SU-DHL-6 (cell line): ENCODE results near the gene IST1.
A peak's percentile ranks its signal among the peaks of the same experiment; 100 is the strongest.

Source experiments
- H2AFZ ChIP-seq: fragments of 200-600 bp; sonication (generic); 2 replicates; pipeline ENCODE4 v1.6.1; 2014; ENCODE audit warnings: low read depth, mild to moderate bottlenecking, moderate library complexity, mixed read lengths, antibody characterized with exemption, low read length; ENCODE audit not compliant: severe bottlenecking
- H3F3A ChIP-seq: fragments of 200-600 bp; shearing (Covaris generic); 2 replicates; pipeline ENCODE4 v1.6.0; 2016; ENCODE audit warnings: antibody characterized with exemption, mild to moderate bottlenecking; ENCODE audit not compliant: insufficient read depth
- H3K27ac ChIP-seq: fragments of 200-600 bp; sonication (generic); 2 replicates; pipeline ENCODE4 v1.5.1; 2016; ENCODE audit warnings: low read depth, mild to moderate bottlenecking, low read length, moderate library complexity, mixed read lengths
- H3K27me3 ChIP-seq: fragments of 200-600 bp; sonication (generic), shearing (Covaris generic); 2 replicates; pipeline ENCODE4 v1.6.0; 2014; ENCODE audit warnings: mild to moderate bottlenecking, low read length
- H3K36me3 ChIP-seq: fragments of 200-600 bp; sonication (generic); 2 replicates; pipeline ENCODE4 v1.6.1; 2014; ENCODE audit warnings: mild to moderate bottlenecking, low read length, mixed read lengths
- H3K4me2 ChIP-seq: fragments of 300-600, 200-600 bp; shearing (Covaris generic), sonication (generic); 2 replicates; pipeline ENCODE4 v1.6.0; 2014; ENCODE audit warnings: low read length, low read depth, mild to moderate bottlenecking; ENCODE audit not compliant: poor library complexity, severe bottlenecking
- H3K4me3 ChIP-seq: fragments of 200-600 bp; sonication (generic); 2 replicates; pipeline ENCODE4 v1.5.1; 2014; ENCODE audit warnings: antibody characterized with exemption, low read length, mild to moderate bottlenecking, mixed read lengths; ENCODE audit not compliant: insufficient read depth, poor library complexity, severe bottlenecking
- H3K79me2 ChIP-seq: fragments of 200-600 bp; sonication (generic); 2 replicates; pipeline ENCODE4 v1.6.1; 2014; ENCODE audit warnings: mild to moderate bottlenecking, low read length, moderate library complexity; ENCODE audit not compliant: insufficient read depth
- H3K9ac ChIP-seq: fragments of 200-600 bp; sonication (generic); 2 replicates; pipeline ENCODE4 v1.7.0; 2014; ENCODE audit warnings: mild to moderate bottlenecking, low read length
- H3K9me2 ChIP-seq: fragments of 200-600 bp; sonication (generic); replicated peaks from 2 replicates; pipeline ENCODE4 v1.6.1; 2014; ENCODE audit warnings: low read length; ENCODE audit not compliant: insufficient read depth
- H3K9me3 ChIP-seq: fragments of 200-600 bp; sonication (generic); 2 replicates; pipeline ENCODE4 v1.6.1; 2014; ENCODE audit warnings: low read length, mixed read lengths; ENCODE audit not compliant: insufficient read depth
- H4K20me1 ChIP-seq: fragments of 200-600 bp; sonication (generic); 2 replicates; pipeline ENCODE4 v1.6.1; 2014; ENCODE audit warnings: low read depth, mild to moderate bottlenecking, antibody characterized with exemption, low read length, moderate library complexity, mixed read lengths
- EZH2phosphoT487 ChIP-seq: fragments of 200-600 bp; sonication (generic), shearing (Covaris generic); conservative IDR thresholded peaks from 2 replicates; pipeline ENCODE4 v1.6.1; 2018; ENCODE audit warnings: mild to moderate bottlenecking, antibody characterized with exemption, low read length, moderate library complexity, mixed read lengths
- TF ChIP-seq, protein P1 (sequence below): fragments of 200-600 bp; sonication (generic); IDR thresholded peaks from one replicate; pipeline ENCODE4 v1.5.1; 2017; ENCODE audit warnings: antibody characterized with exemption, mild to moderate bottlenecking, low read length, moderate library complexity; ENCODE audit not compliant: insufficient read depth, poor library complexity, severe bottlenecking

IST1 gene

DNA sequence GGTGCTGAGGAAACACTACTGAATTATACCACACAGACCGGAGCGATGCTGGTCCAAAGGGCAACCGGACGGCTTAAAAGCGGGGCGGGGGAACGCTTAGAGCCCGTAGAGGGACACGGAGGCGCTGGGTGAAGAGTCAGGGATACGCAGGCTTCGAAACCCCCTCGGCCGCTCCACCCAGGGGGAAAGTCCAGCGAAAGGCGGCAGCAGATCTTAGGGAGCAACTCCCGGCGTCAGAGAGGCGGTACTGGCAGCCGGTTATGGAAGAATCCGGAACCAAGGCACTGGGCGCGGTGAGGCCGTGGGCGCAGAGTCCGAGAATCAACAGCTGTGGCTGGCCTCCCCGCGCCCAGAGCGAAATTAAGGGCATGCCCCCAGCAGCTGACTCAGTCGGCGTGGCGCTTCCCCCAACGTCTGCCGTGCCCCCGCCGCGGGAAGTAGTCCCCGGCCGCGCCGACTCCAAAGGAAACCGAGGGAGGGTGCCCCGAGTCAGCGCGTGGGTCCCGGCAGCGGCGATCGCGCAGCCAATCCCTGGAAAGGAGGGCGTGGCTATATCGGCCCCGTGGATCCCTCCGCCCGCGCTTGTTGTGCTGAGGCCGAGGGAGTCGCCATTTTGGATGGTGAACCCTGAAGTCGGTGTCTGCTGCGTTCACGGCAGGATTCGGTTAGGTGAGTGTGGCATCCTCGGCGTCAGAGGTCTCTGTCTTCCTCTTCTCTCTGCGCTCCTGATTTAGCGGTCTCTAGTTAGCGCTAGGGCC, at the start of gene IST1:
IST1 (plus strand) TSS at position 611 of the 758 bp plus-strand sequence. CDS start 20,110 bp downstream, outside the sequence.
- 0 out of 2 replicates have a peak, but pooled peaks cover 2% of the 10 kb centered on the region for H3K36me3 ChIP-seq
- TF ChIP-seq EZH2phosphoT487, result no peak
- TF ChIP-seq, protein P1, sequence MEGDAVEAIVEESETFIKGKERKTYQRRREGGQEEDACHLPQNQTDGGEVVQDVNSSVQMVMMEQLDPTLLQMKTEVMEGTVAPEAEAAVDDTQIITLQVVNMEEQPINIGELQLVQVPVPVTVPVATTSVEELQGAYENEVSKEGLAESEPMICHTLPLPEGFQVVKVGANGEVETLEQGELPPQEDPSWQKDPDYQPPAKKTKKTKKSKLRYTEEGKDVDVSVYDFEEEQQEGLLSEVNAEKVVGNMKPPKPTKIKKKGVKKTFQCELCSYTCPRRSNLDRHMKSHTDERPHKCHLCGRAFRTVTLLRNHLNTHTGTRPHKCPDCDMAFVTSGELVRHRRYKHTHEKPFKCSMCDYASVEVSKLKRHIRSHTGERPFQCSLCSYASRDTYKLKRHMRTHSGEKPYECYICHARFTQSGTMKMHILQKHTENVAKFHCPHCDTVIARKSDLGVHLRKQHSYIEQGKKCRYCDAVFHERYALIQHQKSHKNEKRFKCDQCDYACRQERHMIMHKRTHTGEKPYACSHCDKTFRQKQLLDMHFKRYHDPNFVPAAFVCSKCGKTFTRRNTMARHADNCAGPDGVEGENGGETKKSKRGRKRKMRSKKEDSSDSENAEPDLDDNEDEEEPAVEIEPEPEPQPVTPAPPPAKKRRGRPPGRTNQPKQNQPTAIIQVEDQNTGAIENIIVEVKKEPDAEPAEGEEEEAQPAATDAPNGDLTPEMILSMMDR, result no peak

DNA sequence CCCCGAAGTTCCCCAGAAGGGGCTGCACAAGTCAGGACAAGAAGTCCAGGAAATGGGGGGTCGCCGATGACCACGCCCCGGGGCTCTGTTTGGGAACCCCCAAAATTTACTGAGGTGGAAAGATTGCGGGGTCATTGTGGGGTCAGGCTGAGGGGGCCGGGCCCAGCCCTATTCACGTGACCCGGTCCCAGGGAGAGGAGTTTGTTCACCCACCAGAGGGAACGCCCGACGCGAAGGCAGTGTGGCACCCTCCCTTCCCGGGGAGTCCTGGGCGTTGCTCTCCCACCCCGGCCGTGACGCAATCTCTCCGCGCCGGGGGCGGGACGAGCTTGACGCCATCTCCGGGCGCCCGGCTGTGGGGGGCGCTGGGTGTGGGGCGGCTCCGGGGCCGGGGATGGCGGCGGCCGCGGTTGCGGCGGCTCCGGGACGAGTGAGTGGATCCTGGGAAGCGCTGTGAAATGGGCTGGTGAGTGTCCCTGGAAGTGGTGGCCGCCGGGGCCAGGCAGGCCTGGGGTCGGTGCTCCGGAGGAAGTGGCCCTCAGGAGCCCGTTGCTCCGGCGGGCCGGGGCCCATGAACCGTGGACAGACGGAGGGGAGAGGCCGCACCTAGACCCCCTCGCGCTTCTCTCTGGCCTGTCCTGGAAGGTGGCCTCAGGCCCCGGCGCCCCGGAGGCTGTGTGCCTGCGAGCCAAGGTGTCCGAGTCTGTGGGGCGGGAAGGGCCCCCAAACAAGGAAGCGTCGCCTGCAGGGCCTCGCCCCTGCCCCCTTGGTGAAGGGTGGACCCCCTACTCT, 49.5 kb upstream of the IST1 start, which contains the start of gene ATXN1L:
ATXN1L (plus strand) TSS at position 338 of the 792 bp plus-strand sequence. CDS start 3,765 bp downstream, outside the sequence.
- Histone ChIP-seq H3K9me3 (no peaks in the 10 kb centered on the region), H2AFZ (peak within 1 kb of the TSS; percentile 88)
- TF ChIP-seq, protein P1, result no peak
- TF ChIP-seq EZH2phosphoT487, result no peak

More for the DNA sequence above, at the start of gene IST1:
- H2AFZ ChIP-seq, result peak within 1 kb of the TSS; percentile 83
- H3K27ac ChIP-seq, result peak within 1 kb of the TSS; percentile 69
- peaks cover 48% of the 10 kb centered on the region for H3K79me2 ChIP-seq
- peak within 1 kb of the TSS; percentile 68 for H3K4me3 ChIP-seq
- no peaks in the 10 kb centered on the region for H3K27me3 ChIP-seq
- H3K4me2 ChIP-seq, result peak within 1 kb of the TSS; percentile 100
- peak within 1 kb of the TSS; percentile 91 for H3K9ac ChIP-seq
- H3K9me2 ChIP-seq, result no peaks in the 10 kb centered on the region
- peaks cover 26% of the 10 kb centered on the region for H3F3A ChIP-seq
- no peaks in the 10 kb centered on the region for H3K9me3 ChIP-seq
- peaks cover 19% of the 10 kb centered on the region; the same call in 1 of the 2 replicates for H4K20me1 ChIP-seq

DNA sequence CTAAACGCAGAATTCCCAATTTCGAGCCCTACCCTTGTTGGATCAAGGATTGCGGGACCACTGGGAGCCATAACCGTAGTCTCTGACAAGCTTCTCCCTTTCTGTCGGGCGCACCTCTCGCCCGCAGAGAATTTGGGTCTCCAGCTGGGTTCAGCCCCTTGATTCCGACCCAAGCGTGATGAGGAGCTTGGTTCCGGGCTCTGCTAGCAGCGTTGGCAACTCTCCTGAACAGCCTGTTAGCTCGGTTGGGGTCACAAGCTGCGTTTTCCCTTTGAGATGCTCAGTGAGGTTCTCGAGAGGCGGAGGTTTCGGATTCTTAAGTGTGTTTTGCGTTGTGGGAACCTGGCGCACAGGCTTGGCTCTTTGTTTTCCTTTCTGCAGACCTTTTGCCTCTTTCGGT, 48.9 kb upstream of the IST1 start:
- H2AFZ ChIP-seq, result peak overlapping the region; percentile 88
- H3K4me3 ChIP-seq, result peak overlapping the region; percentile 88
- H3K79me2 ChIP-seq, result peaks cover 20% of the 10 kb centered on the region
- TF ChIP-seq EZH2phosphoT487, result no peak
- TF ChIP-seq, protein P1, result no peak
- no peaks in the 10 kb centered on the region for H3K9me3 ChIP-seq
- H3K4me2 ChIP-seq, result peak overlapping the region; percentile 63
- H3K9ac ChIP-seq, result peak overlapping the region; percentile 78
- H3K27ac ChIP-seq, result no peak overlapping the region
- H4K20me1 ChIP-seq, result no peaks in the 10 kb centered on the region
- 0 out of 2 replicates have a peak, but pooled peaks cover 3% of the 10 kb centered on the region for H3K36me3 ChIP-seq
- 0 out of 2 replicates have a peak, but pooled peaks cover 14% of the 10 kb centered on the region for H3F3A ChIP-seq
- H3K9me2 ChIP-seq, result no peaks in the 10 kb centered on the region
- H3K27me3 ChIP-seq, result no peaks in the 10 kb centered on the region

More for the DNA sequence above, 49.5 kb upstream of the IST1 start, which contains the start of gene ATXN1L:
- peak within 1 kb of the TSS; percentile 88 for H3K4me3 ChIP-seq
- H3K79me2 ChIP-seq, result peaks cover 20% of the 10 kb centered on the region
- no peaks in the 10 kb centered on the region for H4K20me1 ChIP-seq
- H3K36me3 ChIP-seq, result 0 out of 2 replicates have a peak, but pooled peaks cover 3% of the 10 kb centered on the region
- peak within 1 kb of the TSS; percentile 78 for H3K9ac ChIP-seq
- no peaks in the 10 kb centered on the region for H3K27me3 ChIP-seq
- 0 out of 2 replicates have a peak, but pooled peaks cover 14% of the 10 kb centered on the region for H3F3A ChIP-seq
- H3K27ac ChIP-seq, result peak within 1 kb of the TSS; percentile 38
- H3K4me2 ChIP-seq, result peak within 1 kb of the TSS; percentile 63
- no peaks in the 10 kb centered on the region for H3K9me2 ChIP-seq
